ENCODE results near the gene TRMU.
A peak's percentile ranks its signal among the peaks of the same experiment; 100 is the strongest.

Gene TRMU

GRCh38 chr22:46357711-46358520, 22.4 kb downstream of the TRMU start:
- DNase-seq = no peak

GRCh38 chr22:46358766-46359165, 23.3 kb downstream of the TRMU start:
- no peak for DNase-seq

GRCh38 chr22:46359362-46359761, 23.8 kb downstream of the TRMU start:
- no peak for DNase-seq

- no peak for DNase-seq
Observed at GRCh38 chr22:46360097-46360496, 24.6 kb downstream of the TRMU start.

- DNase-seq = no peak
Observed at GRCh38 chr22:46360891-46361290, 25.4 kb downstream of the TRMU start.

GRCh38 chr22:46361826-46362202, 26.3 kb downstream of the TRMU start:
- DNase-seq = no peak

- DNase-seq = no peak
Observed at GRCh38 chr22:46362203-46362933, 26.9 kb downstream of the TRMU start.

GRCh38 chr22:46362934-46363515, 27.5 kb downstream of the TRMU start:
- no peak for DNase-seq

- no peak for DNase-seq
Observed at GRCh38 chr22:46363611-46364321, 28.3 kb downstream of the TRMU start.

GRCh38 chr22:46364341-46365165, 29.0 kb downstream of the TRMU start:
- DNase-seq = no peak

GRCh38 chr22:46365166-46365624, 29.7 kb downstream of the TRMU start:
- no peak for DNase-seq

- DNase-seq = no peak
Observed at GRCh38 chr22:46366327-46366731, 30.8 kb downstream of the TRMU start.

GRCh38 chr22:46366801-46367706, 31.5 kb downstream of the TRMU start:
- DNase-seq = no peak

- peak; percentile 80 for DNase-seq
Observed at GRCh38 chr22:46367707-46368191, 32.2 kb downstream of the TRMU start.

GRCh38 chr22:46368422-46368821, 32.9 kb downstream of the TRMU start:
- DNase-seq = no peak

GRCh38 chr22:46368871-46369715, 33.6 kb downstream of the TRMU start:
- no peak for DNase-seq

GRCh38 chr22:46369716-46370583, 34.4 kb downstream of the TRMU start:
- no peak for DNase-seq

- DNase-seq = no peak
Observed at GRCh38 chr22:46370584-46371291, 35.2 kb downstream of the TRMU start.
